ENCODE results near the gene PDGFRB. TPM values are rescaled to one million over a fixed set of nuclear protein-coding genes. Genes with fewer than 3 reads are reported as not detected.

PDGFRB gene
- total RNA-seq, 1 experiment from 2014 or later: 113 TPM

GRCh38 chr5:150121448-150122157 lies 34.0 kb downstream of the PDGFRB start:
- H3K27ac ChIP-seq: no peak overlapping the region
- H3K4me3 ChIP-seq: no peak overlapping the region
- H3K27me3 ChIP-seq (replicated peaks): no peaks in the 10 kb centered on the region
- no peaks in the 10 kb centered on the region for H3K9me3 ChIP-seq (replicated peaks)
- DNase-seq (ENCODE audit: low read depth in 1 of 2, low spot score in 2 of 2): no peak
- H3K4me1 ChIP-seq (replicated peaks): no peaks in the 10 kb centered on the region
- peaks cover 96% of the 10 kb centered on the region for H3K36me3 ChIP-seq

DNA sequence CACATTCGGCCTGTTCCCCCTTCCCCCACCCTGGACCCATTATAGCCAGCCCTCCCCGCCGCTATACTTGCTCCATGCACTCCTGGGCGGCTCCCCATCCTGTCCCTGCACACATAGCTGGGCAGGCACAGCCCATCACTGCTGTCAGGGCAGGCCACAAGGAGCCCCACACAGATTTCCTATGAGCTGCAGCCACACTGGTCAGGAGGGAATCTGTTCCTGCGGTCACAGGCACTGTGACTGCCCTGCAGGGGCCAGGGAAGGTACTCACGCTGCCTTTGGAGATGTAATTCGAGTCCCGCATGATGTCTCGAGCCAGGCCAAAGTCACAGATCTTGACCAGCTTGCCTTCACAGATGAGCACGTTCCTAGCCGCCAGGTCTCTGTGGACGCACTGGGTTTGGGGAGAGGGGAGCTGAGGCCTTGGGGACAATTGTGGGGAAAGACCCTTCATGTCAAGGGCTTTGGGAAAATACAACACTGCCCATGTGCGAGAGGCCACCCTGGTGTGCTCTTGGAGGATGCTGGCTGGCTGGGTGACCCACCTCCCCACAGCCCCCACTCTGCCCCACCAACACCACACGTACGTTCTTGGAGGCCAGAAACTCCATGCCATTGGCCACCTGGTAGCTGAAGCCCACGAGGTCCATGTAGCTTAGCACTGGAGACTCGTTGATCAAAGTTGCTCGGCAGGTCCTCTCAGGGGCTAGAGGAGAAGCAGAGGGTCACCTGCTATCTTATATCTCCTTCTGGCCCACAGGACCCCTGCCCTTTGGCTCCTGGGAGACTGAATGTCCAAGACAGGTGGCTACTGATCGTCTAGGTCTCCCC lies 34.8 kb downstream of the PDGFRB start:
- Histone ChIP-seq H3K27ac (no peak overlapping the region), H3K9me3 (replicated peaks) (no peaks in the 10 kb centered on the region), H3K4me1 (replicated peaks) (no peaks in the 10 kb centered on the region), H3K27me3 (replicated peaks) (no peaks in the 10 kb centered on the region), H3K4me3 (no peak overlapping the region), H3K36me3 (peaks cover 94% of the 10 kb centered on the region)
- DNase-seq (ENCODE audit: low read depth in 1 of 2, low spot score in 2 of 2): peak in 1 of 2 experiments; percentile 45

GRCh38 chr5:150120062-150120441 lies 35.6 kb downstream of the PDGFRB start:
- DNase-seq (ENCODE audit: low read depth in 1 of 2, low spot score in 2 of 2): peak in 1 of 2 experiments; percentile 41
- Histone ChIP-seq H3K36me3 (peaks cover 94% of the 10 kb centered on the region), H3K4me3 (no peak overlapping the region), H3K9me3 (replicated peaks) (no peaks in the 10 kb centered on the region), H3K27ac (no peak overlapping the region), H3K27me3 (replicated peaks) (no peaks in the 10 kb centered on the region), H3K4me1 (replicated peaks) (no peaks in the 10 kb centered on the region)

GRCh38 chr5:150119421-150120061 lies 36.1 kb downstream of the PDGFRB start:
- H3K27ac ChIP-seq: no peak overlapping the region
- no peaks in the 10 kb centered on the region for H3K4me1 ChIP-seq (replicated peaks)
- no peaks in the 10 kb centered on the region for H3K27me3 ChIP-seq (replicated peaks)
- peaks cover 97% of the 10 kb centered on the region for H3K36me3 ChIP-seq
- no peaks in the 10 kb centered on the region for H3K9me3 ChIP-seq (replicated peaks)
- no peak overlapping the region for H3K4me3 ChIP-seq
- DNase-seq (ENCODE audit: low read depth in 1 of 2, low spot score in 2 of 2): peak in 1 of 2 experiments; percentile 44

GRCh38 chr5:150118561-150119229 lies 37.0 kb downstream of the PDGFRB start:
- peak in 1 of 2 experiments; percentile 42 for DNase-seq (ENCODE audit: low read depth in 1 of 2, low spot score in 2 of 2)
- H3K27ac ChIP-seq: no peak overlapping the region
- H3K9me3 ChIP-seq (replicated peaks): no peaks in the 10 kb centered on the region
- H3K4me3 ChIP-seq: no peak overlapping the region
- no peaks in the 10 kb centered on the region for H3K4me1 ChIP-seq (replicated peaks)
- peaks cover 97% of the 10 kb centered on the region for H3K36me3 ChIP-seq
- no peaks in the 10 kb centered on the region for H3K27me3 ChIP-seq (replicated peaks)

GRCh38 chr5:150117945-150118560 lies 37.6 kb downstream of the PDGFRB start:
- Histone ChIP-seq H3K4me3 (no peak overlapping the region), H3K4me1 (replicated peaks) (peaks cover 6% of the 10 kb centered on the region), H3K36me3 (peaks cover 98% of the 10 kb centered on the region), H3K27ac (no peak overlapping the region), H3K27me3 (replicated peaks) (no peaks in the 10 kb centered on the region), H3K9me3 (replicated peaks) (no peaks in the 10 kb centered on the region)
- peak in 1 of 2 experiments; percentile 42 for DNase-seq (ENCODE audit: low read depth in 1 of 2, low spot score in 2 of 2)

- Histone ChIP-seq H3K27ac (no peak overlapping the region), H3K4me3 (no peak overlapping the region), H3K27me3 (replicated peaks) (no peaks in the 10 kb centered on the region), H3K36me3 (peaks cover 90% of the 10 kb centered on the region), H3K9me3 (replicated peaks) (no peaks in the 10 kb centered on the region), H3K4me1 (replicated peaks) (peaks cover 18% of the 10 kb centered on the region)
- peak in 1 of 2 experiments; percentile 52 for DNase-seq (ENCODE audit: low read depth in 1 of 2, low spot score in 2 of 2)
Measured at GRCh38 chr5:150116667-150117400, 38.8 kb downstream of the PDGFRB start.

DNA sequence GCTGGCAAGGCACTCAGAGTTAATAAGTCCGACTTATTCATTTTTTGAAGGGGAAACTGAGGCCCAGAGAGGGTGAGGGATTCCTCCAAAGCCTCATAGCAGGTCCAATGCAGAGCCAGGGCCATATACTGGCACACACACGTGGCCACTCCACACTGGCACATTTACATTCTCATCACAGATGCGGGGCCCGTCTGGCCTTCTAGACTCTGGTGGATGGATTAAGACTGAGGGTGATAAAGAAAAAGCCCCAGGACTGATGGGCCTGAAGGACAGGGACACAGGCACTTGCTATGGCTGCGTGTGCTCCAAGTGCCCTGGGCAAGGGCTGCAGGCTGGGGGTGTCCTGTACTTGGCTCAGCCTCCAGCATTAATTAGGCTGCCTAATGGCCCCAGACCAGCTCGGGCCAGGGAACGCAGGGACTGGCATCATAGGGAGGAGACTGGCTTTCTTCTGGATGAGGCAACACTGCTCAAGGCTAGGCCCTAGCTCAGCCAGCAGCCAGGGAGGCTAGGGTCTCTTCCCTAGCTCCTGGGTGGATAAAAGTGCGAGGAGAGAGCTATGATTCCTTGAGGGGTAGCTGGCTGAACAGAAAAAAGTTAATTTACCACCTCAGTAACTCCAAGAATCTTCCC lies 40.8 kb downstream of the PDGFRB start:
- H3K36me3 ChIP-seq: peaks cover 71% of the 10 kb centered on the region
- no peak overlapping the region for H3K4me3 ChIP-seq

GRCh38 chr5:150114102-150114641 lies 41.5 kb downstream of the PDGFRB start:
- Histone ChIP-seq H3K27ac (no peak overlapping the region), H3K9me3 (replicated peaks) (no peaks in the 10 kb centered on the region), H3K4me3 (no peak overlapping the region), H3K36me3 (peaks cover 64% of the 10 kb centered on the region), H3K27me3 (replicated peaks) (no peaks in the 10 kb centered on the region), H3K4me1 (replicated peaks) (peaks cover 31% of the 10 kb centered on the region)
- no peak for DNase-seq (ENCODE audit: low read depth in 1 of 2, low spot score in 2 of 2)

More for the DNA sequence above, 40.8 kb downstream of the PDGFRB start:
- no peak overlapping the region for H3K27ac ChIP-seq
- H3K4me1 ChIP-seq (replicated peaks): peaks cover 24% of the 10 kb centered on the region
- no peaks in the 10 kb centered on the region for H3K27me3 ChIP-seq (replicated peaks)
- no peaks in the 10 kb centered on the region for H3K9me3 ChIP-seq (replicated peaks)
- DNase-seq (ENCODE audit: low read depth in 1 of 2, low spot score in 2 of 2): peak in 1 of 2 experiments; percentile 27

- Histone ChIP-seq H3K4me3 (no peak overlapping the region), H3K4me1 (replicated peaks) (peaks cover 33% of the 10 kb centered on the region), H3K9me3 (replicated peaks) (no peaks in the 10 kb centered on the region), H3K27ac (peak overlapping the region; percentile 74), H3K36me3 (peaks cover 54% of the 10 kb centered on the region), H3K27me3 (replicated peaks) (no peaks in the 10 kb centered on the region)
- DNase-seq (ENCODE audit: low read depth in 1 of 2, low spot score in 2 of 2): no peak
Measured at GRCh38 chr5:150113047-150113744, 42.4 kb downstream of the PDGFRB start.

GRCh38 chr5:150112201-150113046 lies 43.2 kb downstream of the PDGFRB start:
- no peaks in the 10 kb centered on the region for H3K27me3 ChIP-seq (replicated peaks)
- H3K4me3 ChIP-seq: no peak overlapping the region
- peaks cover 39% of the 10 kb centered on the region for H3K4me1 ChIP-seq (replicated peaks)
- H3K27ac ChIP-seq: peak overlapping the region; percentile 74
- peak; percentile 90 to 95 for DNase-seq (ENCODE audit: low read depth in 1 of 2, low spot score in 2 of 2)
- peaks cover 46% of the 10 kb centered on the region for H3K36me3 ChIP-seq
- no peaks in the 10 kb centered on the region for H3K9me3 ChIP-seq (replicated peaks)

Measured in SJSA1 (cell line).